MM.1S (cell line): Measurements from ENCODE around the gene KL.

Experiments used
- DNase-seq: peaks from one replicate; pipeline ENCODE4 v3.0.0-alpha.2; 2015
- H2AFZ ChIP-seq: fragments of 300-600 bp; sonication (generic); 2 replicates; pipeline ENCODE4 v1.6.0; 2016; ENCODE audit warnings: antibody characterized with exemption, low read length
- H3F3A ChIP-seq: fragments of 300-600 bp; sonication (generic); 2 replicates; pipeline ENCODE4 v1.6.1; 2016; ENCODE audit warnings: mild to moderate bottlenecking, antibody characterized with exemption, low read length, moderate library complexity, mixed read lengths; ENCODE audit not compliant: insufficient read depth
- H3K27ac ChIP-seq: fragments of 300-600 bp; sonication (generic); 2 replicates; pipeline ENCODE4 v1.5.1; 2016; ENCODE audit warnings: mild to moderate bottlenecking, low read length
- H3K27me3 ChIP-seq: fragments of 300-600 bp; sonication (generic); replicated peaks from 2 replicates; pipeline ENCODE4 v1.6.0; 2016; ENCODE audit warnings: low read length; ENCODE audit not compliant: insufficient read depth
- H3K36me3 ChIP-seq: fragments of 300-600 bp; sonication (generic); replicated peaks from 2 replicates; pipeline ENCODE4 v1.6.1; 2016; ENCODE audit warnings: mild to moderate bottlenecking, low read length, mixed read lengths; ENCODE audit not compliant: insufficient read depth
- H3K4me1 ChIP-seq: fragments of 300-600 bp; sonication (generic); 2 replicates; pipeline ENCODE4 v1.6.1; 2016; ENCODE audit warnings: low read length, mixed read lengths
- H3K4me2 ChIP-seq: fragments of 300-600 bp; sonication (generic); 2 replicates; pipeline ENCODE4 v1.6.0; 2016; ENCODE audit warnings: low read depth, low read length
- H3K4me3 ChIP-seq: fragments of 300-600 bp; sonication (generic); 2 replicates; pipeline ENCODE4 v1.5.1; 2016; ENCODE audit warnings: low read length, mixed read lengths
- H3K79me2 ChIP-seq: fragments of 300-600 bp; sonication (generic); 2 replicates; pipeline ENCODE4 v1.6.1; 2016; ENCODE audit warnings: mixed run types, low read length, mixed read lengths
- H3K9ac ChIP-seq: fragments of 300-600 bp; sonication (generic); 2 replicates; pipeline ENCODE4 v1.6.1; 2016; ENCODE audit warnings: low read length, mixed read lengths
- H3K9me2 ChIP-seq: fragments of 300-600 bp; sonication (generic); replicated peaks from 2 replicates; pipeline ENCODE4 v1.6.1; 2016; ENCODE audit warnings: mild to moderate bottlenecking, low read length, mixed read lengths; ENCODE audit not compliant: insufficient read depth
- H3K9me3 ChIP-seq: fragments of 300-600 bp; sonication (generic); replicated peaks from 2 replicates; pipeline ENCODE4 v1.6.1; 2016; ENCODE audit warnings: mild to moderate bottlenecking, low read length, mixed read lengths; ENCODE audit not compliant: insufficient read depth
- H4K20me1 ChIP-seq: fragments of 300-600 bp; sonication (generic); 2 replicates; pipeline ENCODE4 v1.6.1; 2016; ENCODE audit warnings: mild to moderate bottlenecking, low read length, moderate library complexity, mixed read lengths; ENCODE audit not compliant: insufficient read depth
- EZH2 ChIP-seq: fragments of 300-600 bp; sonication (generic); optimal IDR thresholded peaks from 2 replicates; pipeline ENCODE3; 2017; ENCODE audit warnings: low read depth, mild to moderate bottlenecking, antibody characterized with exemption, low read length, mixed read lengths
- EZH2phosphoT487 ChIP-seq: fragments of 300-600 bp; sonication (generic); IDR thresholded peaks from 2 replicates; pipeline ENCODE4 v1.6.1; 2018; ENCODE audit warnings: antibody characterized with exemption, low read length
- TF ChIP-seq, protein P1 (sequence below): fragments of 300-600 bp; sonication (generic); IDR thresholded peaks from 2 replicates; pipeline ENCODE4 v1.5.1; 2016; ENCODE audit warnings: antibody characterized with exemption, low read length, mixed read lengths

Gene KL

DNA sequence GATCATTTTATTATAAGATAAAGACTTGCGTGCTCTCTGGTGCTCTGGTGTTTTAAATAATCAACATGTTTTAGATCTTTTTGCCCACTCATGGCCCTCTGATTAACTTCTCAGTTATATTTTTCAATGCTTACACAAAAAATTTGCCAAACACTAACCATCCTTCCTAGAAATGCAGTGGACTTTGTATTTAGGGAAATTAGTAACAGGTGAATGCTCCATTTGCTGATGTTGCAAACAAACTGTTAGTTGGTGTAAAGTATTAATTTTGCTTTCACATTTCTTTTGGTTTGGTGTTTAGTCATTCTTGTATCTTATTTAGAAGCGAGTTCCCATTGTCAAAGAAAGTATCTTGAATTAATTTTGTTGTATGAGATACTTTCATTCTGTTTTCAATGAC is 2.7 kb downstream of the KL start:
- no peaks in the 10 kb centered on the region for H3K9me3 ChIP-seq
- no peaks in the 10 kb centered on the region for H3K27me3 ChIP-seq
- no peak overlapping the region for H3K9ac ChIP-seq
- TF ChIP-seq EZH2phosphoT487 (no peak), EZH2 (no peak)
- TF ChIP-seq, protein P1, sequence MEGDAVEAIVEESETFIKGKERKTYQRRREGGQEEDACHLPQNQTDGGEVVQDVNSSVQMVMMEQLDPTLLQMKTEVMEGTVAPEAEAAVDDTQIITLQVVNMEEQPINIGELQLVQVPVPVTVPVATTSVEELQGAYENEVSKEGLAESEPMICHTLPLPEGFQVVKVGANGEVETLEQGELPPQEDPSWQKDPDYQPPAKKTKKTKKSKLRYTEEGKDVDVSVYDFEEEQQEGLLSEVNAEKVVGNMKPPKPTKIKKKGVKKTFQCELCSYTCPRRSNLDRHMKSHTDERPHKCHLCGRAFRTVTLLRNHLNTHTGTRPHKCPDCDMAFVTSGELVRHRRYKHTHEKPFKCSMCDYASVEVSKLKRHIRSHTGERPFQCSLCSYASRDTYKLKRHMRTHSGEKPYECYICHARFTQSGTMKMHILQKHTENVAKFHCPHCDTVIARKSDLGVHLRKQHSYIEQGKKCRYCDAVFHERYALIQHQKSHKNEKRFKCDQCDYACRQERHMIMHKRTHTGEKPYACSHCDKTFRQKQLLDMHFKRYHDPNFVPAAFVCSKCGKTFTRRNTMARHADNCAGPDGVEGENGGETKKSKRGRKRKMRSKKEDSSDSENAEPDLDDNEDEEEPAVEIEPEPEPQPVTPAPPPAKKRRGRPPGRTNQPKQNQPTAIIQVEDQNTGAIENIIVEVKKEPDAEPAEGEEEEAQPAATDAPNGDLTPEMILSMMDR = no peak
- no peaks in the 10 kb centered on the region for H3F3A ChIP-seq
- no peak overlapping the region for H3K27ac ChIP-seq
- H4K20me1 ChIP-seq = no peaks in the 10 kb centered on the region
- H3K9me2 ChIP-seq = no peaks in the 10 kb centered on the region
- H3K4me3 ChIP-seq = no peak overlapping the region
- H3K36me3 ChIP-seq = no peaks in the 10 kb centered on the region
- H3K4me2 ChIP-seq = no peak overlapping the region
- H3K79me2 ChIP-seq = no peaks in the 10 kb centered on the region
- no peak overlapping the region for H2AFZ ChIP-seq
- H3K4me1 ChIP-seq = no peaks in the 10 kb centered on the region
- no peak for DNase-seq

DNA sequence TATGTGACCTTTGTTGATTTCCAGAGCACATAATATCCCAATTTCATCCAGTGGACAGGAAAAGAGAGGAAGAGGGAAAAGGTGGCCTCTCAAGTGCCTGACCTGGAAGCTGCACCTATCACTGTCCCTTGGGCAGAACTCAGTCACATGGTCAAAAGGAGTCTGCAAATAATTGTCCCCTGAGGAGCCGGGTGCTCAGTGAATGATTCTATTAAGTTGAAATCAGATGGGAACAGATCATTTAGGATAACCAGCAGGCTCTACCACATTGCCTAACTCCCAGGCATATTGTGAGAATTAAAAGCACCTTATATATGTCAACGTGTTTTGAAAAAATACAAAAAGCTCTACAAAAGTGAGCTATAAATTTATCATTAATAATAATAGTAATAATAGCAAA is 6.8 kb downstream of the KL start:
- H3K27me3 ChIP-seq = no peaks in the 10 kb centered on the region
- TF ChIP-seq EZH2 = no peak
- TF ChIP-seq, protein P1 = no peak
- no peak for TF ChIP-seq EZH2phosphoT487

DNA sequence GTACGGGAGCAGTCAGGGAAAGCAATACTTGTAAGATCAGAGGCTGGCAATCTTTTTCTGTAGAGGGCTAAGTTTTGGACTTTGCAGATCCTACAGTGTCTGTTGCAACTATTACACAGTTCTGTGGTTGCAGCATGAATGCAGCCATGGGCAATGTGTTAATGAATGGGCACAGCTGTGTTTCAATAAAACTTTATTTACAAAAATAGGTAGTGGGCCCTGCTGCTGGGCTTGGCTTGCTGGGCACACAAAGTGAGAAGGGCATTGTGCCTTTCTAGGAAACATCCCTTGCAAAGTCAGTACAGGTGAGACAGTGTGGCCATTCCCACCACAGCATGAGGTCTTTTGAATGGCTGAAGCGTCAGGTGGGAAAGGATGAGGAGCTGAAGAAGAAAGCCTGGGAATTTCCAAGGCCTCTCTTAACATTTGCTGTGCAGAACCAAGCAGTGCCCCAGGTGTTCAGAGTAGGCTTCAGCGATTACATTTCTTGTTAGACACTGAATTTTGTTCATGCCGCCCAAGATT is 9.1 kb downstream of the KL start:
- Histone ChIP-seq H2AFZ (no peak overlapping the region), H3F3A (no peaks in the 10 kb centered on the region), H4K20me1 (no peaks in the 10 kb centered on the region), H3K27me3 (no peaks in the 10 kb centered on the region), H3K9me2 (no peaks in the 10 kb centered on the region), H3K9ac (no peak overlapping the region), H3K4me3 (no peak overlapping the region), H3K27ac (no peak overlapping the region), H3K79me2 (no peaks in the 10 kb centered on the region), H3K36me3 (no peaks in the 10 kb centered on the region), H3K9me3 (no peaks in the 10 kb centered on the region), H3K4me1 (no peaks in the 10 kb centered on the region), H3K4me2 (no peak overlapping the region)
- no peak for TF ChIP-seq EZH2
- TF ChIP-seq, protein P1 = no peak
- no peak for TF ChIP-seq EZH2phosphoT487
- no peak for DNase-seq

More for the DNA sequence above, 6.8 kb downstream of the KL start:
- no peak overlapping the region for H3K9ac ChIP-seq
- no peak overlapping the region for H2AFZ ChIP-seq
- no peak for DNase-seq
- no peaks in the 10 kb centered on the region for H3K36me3 ChIP-seq
- no peak overlapping the region for H3K27ac ChIP-seq
- H3K9me2 ChIP-seq = no peaks in the 10 kb centered on the region
- no peaks in the 10 kb centered on the region for H3K9me3 ChIP-seq
- no peaks in the 10 kb centered on the region for H4K20me1 ChIP-seq
- H3K4me1 ChIP-seq = no peaks in the 10 kb centered on the region
- no peak overlapping the region for H3K4me2 ChIP-seq
- no peak overlapping the region for H3K4me3 ChIP-seq
- no peaks in the 10 kb centered on the region for H3F3A ChIP-seq
- no peaks in the 10 kb centered on the region for H3K79me2 ChIP-seq
